HAP-1 (cell line): ENCODE data around the gene ODR4.
A peak's percentile ranks its signal among the peaks of the same experiment; 100 is the strongest.
"Not testable (repeated sequence)": the region's sequence is repeated elsewhere in the genome, so short reads cannot be mapped to it uniquely, and the experiment has no call there.

Experiments
- DNase-seq, 2 experiments: peaks; one replicate each; pipeline ENCODE4 v3.0.0-alpha.2; 2016 to 2020; ENCODE audit warnings: low spot score in 2 of 2
- H3K27me3 ChIP-seq: fragments of 250-450 bp; sonication (Bioruptor Pico); 2 replicates; pipeline ENCODE4 v1.5.1; 2020; ENCODE audit warnings: low read depth, mild to moderate bottlenecking, moderate library complexity
- H3K36me3 ChIP-seq: fragments of 250-450 bp; sonication (Bioruptor Pico); replicated peaks from 2 replicates; pipeline ENCODE4 v1.5.1; 2020; ENCODE audit warnings: mild to moderate bottlenecking
- H3K4me1 ChIP-seq: fragments of 250-450 bp; sonication (Bioruptor Pico); 2 replicates; pipeline ENCODE4 v1.5.1; 2020; ENCODE audit warnings: mild to moderate bottlenecking
- H3K4me3 ChIP-seq: fragments of 250-450 bp; sonication (Bioruptor Pico); 2 replicates; pipeline ENCODE4 v1.5.1; 2020; ENCODE audit warnings: mild to moderate bottlenecking, moderate library complexity
- H3K9me3 ChIP-seq: fragments of 250-450 bp; sonication (Bioruptor Pico); 2 replicates; pipeline ENCODE4 v1.5.1; 2020; ENCODE audit warnings: mild to moderate bottlenecking, moderate library complexity
- in situ Hi-C: fragments of 300-500 bp; cut with MboI; formaldehyde crosslinking; loops from 3 replicates; pipeline ENCODE4 v1.14.3; 2020; ENCODE audit warnings: low sequenced_read_pairs, inconsistent platforms, mixed read lengths

The ODR4 gene

GRCh38 chr1:186401446-186401845 lies 25.8 kb downstream of the ODR4 start:
- H3K27me3 ChIP-seq, H3K9me3 ChIP-seq, H3K4me1 ChIP-seq, H3K4me3 ChIP-seq, in situ Hi-C loops, DNase-seq: not testable (repeated sequence)
- H3K36me3 ChIP-seq = peaks cover 27% of the 10 kb centered on the region

GRCh38 chr1:186403632-186404031 lies 28.0 kb downstream of the ODR4 start:
- no peak overlapping the region for H3K4me3 ChIP-seq
- DNase-seq = no peak
- no peaks in the 10 kb centered on the region for H3K4me1 ChIP-seq
- no peaks in the 10 kb centered on the region for H3K9me3 ChIP-seq
- H3K36me3 ChIP-seq = peaks cover 20% of the 10 kb centered on the region
- no peaks in the 10 kb centered on the region for H3K27me3 ChIP-seq
- in situ Hi-C loops = no loop called here

- Histone ChIP-seq H3K36me3 (peaks cover 12% of the 10 kb centered on the region), H3K9me3 (no peaks in the 10 kb centered on the region), H3K4me1 (no peaks in the 10 kb centered on the region), H3K4me3 (no peak overlapping the region), H3K27me3 (no peaks in the 10 kb centered on the region)
- in situ Hi-C loops = no loop called here
- peak in 1 of 2 experiments; percentile 59 for DNase-seq
Observed at GRCh38 chr1:186404454-186405051, 28.9 kb downstream of the ODR4 start.

- H3K27me3 ChIP-seq = no peaks in the 10 kb centered on the region
- peaks cover 24% of the 10 kb centered on the region for H3K36me3 ChIP-seq
- in situ Hi-C loops = no loop called here
- no peak overlapping the region for H3K4me3 ChIP-seq
- no peaks in the 10 kb centered on the region for H3K4me1 ChIP-seq
- H3K9me3 ChIP-seq = no peaks in the 10 kb centered on the region
- DNase-seq = no peak
Observed at GRCh38 chr1:186409091-186409490, 33.5 kb downstream of the ODR4 start.

GRCh38 chr1:186413319-186413718 lies 37.7 kb downstream of the ODR4 start:
- Histone ChIP-seq H3K27me3 (no peaks in the 10 kb centered on the region), H3K4me1 (no peaks in the 10 kb centered on the region), H3K4me3 (no peak overlapping the region), H3K9me3 (no peaks in the 10 kb centered on the region), H3K36me3 (peaks cover 18% of the 10 kb centered on the region)
- no peak for DNase-seq
- in situ Hi-C loops = no loop called here

- Histone ChIP-seq H3K9me3 (no peaks in the 10 kb centered on the region), H3K27me3 (no peaks in the 10 kb centered on the region), H3K4me3 (no peak overlapping the region), H3K4me1 (no peaks in the 10 kb centered on the region), H3K36me3 (peaks cover 20% of the 10 kb centered on the region)
- in situ Hi-C loops = no loop called here
- no peak for DNase-seq
Observed at GRCh38 chr1:186418503-186418902, 42.9 kb downstream of the ODR4 start.

- in situ Hi-C loops = no loop called here
- Histone ChIP-seq H3K4me3 (no peak overlapping the region), H3K36me3 (peaks cover 14% of the 10 kb centered on the region), H3K27me3 (no peaks in the 10 kb centered on the region), H3K9me3 (no peaks in the 10 kb centered on the region), H3K4me1 (no peaks in the 10 kb centered on the region)
- DNase-seq = no peak
Observed at GRCh38 chr1:186420311-186420710, 44.7 kb downstream of the ODR4 start.

GRCh38 chr1:186420923-186421322 lies 45.3 kb downstream of the ODR4 start:
- in situ Hi-C loops = no loop called here
- Histone ChIP-seq H3K9me3 (no peaks in the 10 kb centered on the region), H3K36me3 (peaks cover 14% of the 10 kb centered on the region), H3K27me3 (no peaks in the 10 kb centered on the region), H3K4me3 (no peak overlapping the region), H3K4me1 (no peaks in the 10 kb centered on the region)
- no peak for DNase-seq

GRCh38 chr1:186421446-186421845 lies 45.8 kb downstream of the ODR4 start:
- peaks cover 14% of the 10 kb centered on the region for H3K36me3 ChIP-seq
- in situ Hi-C loops = no loop called here
- no peaks in the 10 kb centered on the region for H3K9me3 ChIP-seq
- H3K27me3 ChIP-seq = no peaks in the 10 kb centered on the region
- no peaks in the 10 kb centered on the region for H3K4me1 ChIP-seq
- no peak for DNase-seq
- H3K4me3 ChIP-seq = no peak overlapping the region

- Histone ChIP-seq H3K4me3 (no peak overlapping the region), H3K9me3 (no peaks in the 10 kb centered on the region), H3K36me3 (no peaks in the 10 kb centered on the region), H3K4me1 (no peaks in the 10 kb centered on the region), H3K27me3 (no peaks in the 10 kb centered on the region)
- DNase-seq = no peak
- in situ Hi-C loops = no loop called here
Observed at GRCh38 chr1:186424539-186424938, 48.9 kb downstream of the ODR4 start.

GRCh38 chr1:186426118-186426517 lies 50.5 kb downstream of the ODR4 start:
- Histone ChIP-seq H3K36me3 (no peaks in the 10 kb centered on the region), H3K4me1 (no peaks in the 10 kb centered on the region), H3K27me3 (no peaks in the 10 kb centered on the region), H3K4me3 (no peak overlapping the region), H3K9me3 (no peaks in the 10 kb centered on the region)
- in situ Hi-C loops = no loop called here
- no peak for DNase-seq

GRCh38 chr1:186429017-186429416 lies 53.4 kb downstream of the ODR4 start:
- in situ Hi-C loops = no loop called here
- no peaks in the 10 kb centered on the region for H3K9me3 ChIP-seq
- no peak overlapping the region for H3K4me3 ChIP-seq
- no peaks in the 10 kb centered on the region for H3K36me3 ChIP-seq
- no peaks in the 10 kb centered on the region for H3K27me3 ChIP-seq
- no peaks in the 10 kb centered on the region for H3K4me1 ChIP-seq
- DNase-seq = no peak

- in situ Hi-C loops = no loop called here
- no peak overlapping the region for H3K4me3 ChIP-seq
- no peaks in the 10 kb centered on the region for H3K4me1 ChIP-seq
- no peaks in the 10 kb centered on the region for H3K9me3 ChIP-seq
- no peaks in the 10 kb centered on the region for H3K36me3 ChIP-seq
- no peaks in the 10 kb centered on the region for H3K27me3 ChIP-seq
- no peak for DNase-seq
Observed at GRCh38 chr1:186435336-186435735, 59.7 kb downstream of the ODR4 start.

GRCh38 chr1:186438567-186438966 lies 62.9 kb downstream of the ODR4 start:
- DNase-seq = no peak
- Histone ChIP-seq H3K36me3 (no peaks in the 10 kb centered on the region), H3K9me3 (no peaks in the 10 kb centered on the region), H3K4me1 (no peaks in the 10 kb centered on the region), H3K4me3 (no peak overlapping the region), H3K27me3 (no peaks in the 10 kb centered on the region)
- in situ Hi-C loops = no loop called here

- no peak overlapping the region for H3K4me3 ChIP-seq
- H3K9me3 ChIP-seq = no peaks in the 10 kb centered on the region
- in situ Hi-C loops = no loop called here
- no peak for DNase-seq
- H3K4me1 ChIP-seq = no peaks in the 10 kb centered on the region
- no peaks in the 10 kb centered on the region for H3K36me3 ChIP-seq
- no peaks in the 10 kb centered on the region for H3K27me3 ChIP-seq
Observed at GRCh38 chr1:186440584-186440983, 64.9 kb downstream of the ODR4 start.
